Dedifferentiated amniotic fluid mesenchymal stem cell (primary cell): ENCODE data around the gene MAG.

ENCODE experiments used
- DNase-seq: peaks from one replicate; pipeline ENCODE4 v3.0.0-alpha.2; 2016; ENCODE audit errors: extremely low spot score

MAG gene

DNA sequence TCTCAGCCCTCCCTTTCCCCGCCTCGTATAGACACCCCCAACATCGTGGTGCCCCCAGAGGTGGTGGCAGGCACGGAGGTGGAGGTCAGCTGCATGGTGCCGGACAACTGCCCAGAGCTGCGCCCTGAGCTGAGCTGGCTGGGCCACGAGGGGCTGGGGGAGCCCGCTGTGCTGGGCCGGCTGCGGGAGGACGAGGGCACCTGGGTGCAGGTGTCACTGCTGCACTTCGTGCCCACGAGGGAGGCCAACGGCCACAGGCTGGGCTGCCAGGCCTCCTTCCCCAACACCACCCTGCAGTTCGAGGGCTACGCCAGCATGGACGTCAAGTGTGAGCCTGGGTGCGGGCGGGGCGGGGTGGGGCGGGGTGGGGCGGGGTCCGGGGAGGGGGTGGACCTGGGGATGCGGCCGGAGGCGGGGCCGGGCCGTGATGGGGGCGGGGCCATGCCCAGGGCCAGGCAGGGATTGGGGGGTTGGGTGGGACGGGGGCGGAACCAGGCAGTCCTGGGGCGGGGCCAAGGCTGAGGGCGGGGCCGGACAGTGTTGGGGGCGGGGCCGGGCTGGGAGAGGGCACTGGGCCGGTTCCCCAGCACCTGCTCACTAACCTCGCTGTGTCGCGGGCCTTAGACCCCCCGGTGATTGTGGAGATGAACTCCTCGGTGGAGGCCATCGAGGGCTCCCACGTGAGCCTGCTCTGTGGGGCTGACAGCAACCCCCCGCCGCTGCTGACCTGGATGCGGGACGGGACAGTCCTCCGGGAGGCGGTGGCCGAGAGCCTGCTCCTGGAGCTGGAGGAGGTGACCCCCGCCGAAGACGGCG, 7.8 kb downstream of the MAG start:
- no peak for DNase-seq

DNA sequence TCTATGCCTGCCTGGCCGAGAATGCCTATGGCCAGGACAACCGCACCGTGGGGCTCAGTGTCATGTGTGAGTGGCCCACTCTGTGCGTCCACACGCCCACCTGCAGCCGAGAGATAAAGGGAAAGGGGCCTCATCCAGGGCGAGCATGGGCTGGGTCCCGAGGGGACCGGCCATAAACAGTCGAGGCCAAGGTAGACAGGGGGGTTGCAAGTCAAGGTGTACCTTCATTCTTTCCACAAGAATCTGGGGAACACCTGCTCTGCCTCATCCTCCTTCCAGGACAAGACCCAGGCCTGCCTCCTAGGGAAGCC, 8.3 kb downstream of the MAG start:
- DNase-seq, result no peak

DNA sequence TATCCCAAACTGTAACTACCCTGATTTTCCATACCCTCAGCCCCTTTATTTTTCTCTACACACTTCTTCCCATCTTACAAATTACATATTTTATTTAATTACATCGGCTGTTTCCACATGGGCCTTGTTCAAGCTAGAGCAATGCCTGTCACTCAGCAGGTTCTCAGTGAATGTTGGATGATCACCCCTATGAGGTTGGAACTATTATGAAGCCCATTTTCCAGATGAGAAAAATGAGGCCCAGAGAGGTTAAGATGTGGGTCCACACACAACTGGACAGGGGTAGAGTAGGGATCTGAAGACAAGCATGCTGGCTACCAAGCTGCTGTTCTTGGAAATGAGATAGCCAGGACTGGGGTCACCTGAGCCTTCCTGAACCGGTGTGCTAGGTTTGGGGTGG, 10.0 kb downstream of the MAG start:
- no peak for DNase-seq

DNA sequence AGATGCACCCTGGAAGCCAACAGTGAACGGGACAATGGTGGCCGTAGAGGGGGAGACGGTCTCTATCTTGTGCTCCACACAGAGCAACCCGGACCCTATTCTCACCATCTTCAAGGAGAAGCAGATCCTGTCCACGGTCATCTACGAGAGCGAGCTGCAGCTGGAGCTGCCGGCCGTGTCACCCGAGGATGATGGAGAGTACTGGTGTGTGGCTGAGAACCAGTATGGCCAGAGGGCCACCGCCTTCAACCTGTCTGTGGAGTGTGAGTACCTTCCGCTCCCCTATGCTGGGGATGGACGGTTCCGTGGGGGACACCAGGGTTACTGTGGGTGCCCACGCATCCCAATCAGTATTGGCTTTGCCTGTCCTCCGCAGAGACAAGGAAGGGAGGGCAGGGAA, 10.5 kb downstream of the MAG start:
- DNase-seq, result no peak

DNA sequence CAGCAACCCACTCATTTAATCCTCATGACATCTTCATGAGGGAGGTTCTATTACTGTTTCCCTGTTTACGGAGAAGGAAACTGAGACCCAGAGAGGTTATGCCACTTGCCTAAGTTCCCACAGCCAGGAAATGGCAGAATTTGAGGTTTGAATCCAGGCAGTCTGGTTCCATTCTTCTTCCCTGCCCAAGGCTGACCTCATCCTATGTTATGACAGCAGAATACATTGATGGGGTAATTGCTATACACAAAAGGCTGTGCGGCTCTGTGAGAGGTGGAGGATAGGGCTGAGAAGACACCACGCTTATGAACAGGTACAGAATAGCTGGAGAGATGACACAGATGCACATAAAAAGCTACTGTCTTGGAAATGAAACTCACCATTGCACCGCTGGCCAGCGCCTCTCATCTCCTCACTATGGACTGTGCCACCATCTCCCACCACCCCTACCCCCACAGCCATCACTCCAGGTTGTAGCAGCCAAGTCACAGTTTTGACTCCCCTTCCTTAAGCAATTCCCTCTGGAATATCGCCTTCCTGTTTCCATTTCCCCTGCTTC, 11.5 kb downstream of the MAG start:
- DNase-seq, result no peak

DNA sequence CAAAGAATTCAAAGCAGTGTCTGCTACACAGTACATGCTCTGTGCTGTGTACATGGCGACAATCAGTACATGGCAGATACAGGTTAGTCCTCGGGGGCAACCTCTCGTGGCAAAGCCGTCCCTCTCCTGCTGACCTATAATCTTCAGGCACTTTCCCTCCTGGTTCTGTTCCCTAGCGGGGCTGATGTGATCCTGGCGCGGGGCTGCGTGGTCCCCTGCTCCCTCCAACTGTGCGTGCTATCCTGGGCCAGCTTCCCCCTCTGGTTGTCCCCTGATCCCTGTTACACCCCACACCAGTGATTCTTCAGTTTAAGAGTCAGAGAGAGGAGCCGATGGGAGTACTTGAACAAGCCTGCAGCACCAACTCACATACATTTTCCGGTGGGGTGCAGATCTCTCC, 12.1 kb downstream of the MAG start:
- no peak for DNase-seq

DNA sequence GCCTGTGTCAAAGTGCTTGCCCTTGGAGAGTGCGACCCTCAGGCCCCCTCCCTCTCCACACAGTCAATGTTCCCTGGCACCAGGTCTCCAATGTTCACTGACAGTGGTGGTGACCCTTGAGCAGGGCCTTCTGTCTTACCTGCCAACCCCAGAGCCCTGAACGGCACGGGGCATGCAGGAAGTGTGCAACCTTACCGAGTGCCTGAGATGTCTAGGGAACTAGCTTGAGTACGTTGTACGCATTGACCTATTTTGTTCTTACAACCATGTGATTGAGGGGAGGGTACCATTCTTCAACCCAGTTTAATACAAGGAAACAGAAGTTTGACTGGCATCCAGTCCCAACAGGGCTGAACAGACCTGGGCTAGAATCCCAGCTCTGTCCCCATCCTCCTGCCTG, 13.2 kb downstream of the MAG start:
- no peak for DNase-seq

DNA sequence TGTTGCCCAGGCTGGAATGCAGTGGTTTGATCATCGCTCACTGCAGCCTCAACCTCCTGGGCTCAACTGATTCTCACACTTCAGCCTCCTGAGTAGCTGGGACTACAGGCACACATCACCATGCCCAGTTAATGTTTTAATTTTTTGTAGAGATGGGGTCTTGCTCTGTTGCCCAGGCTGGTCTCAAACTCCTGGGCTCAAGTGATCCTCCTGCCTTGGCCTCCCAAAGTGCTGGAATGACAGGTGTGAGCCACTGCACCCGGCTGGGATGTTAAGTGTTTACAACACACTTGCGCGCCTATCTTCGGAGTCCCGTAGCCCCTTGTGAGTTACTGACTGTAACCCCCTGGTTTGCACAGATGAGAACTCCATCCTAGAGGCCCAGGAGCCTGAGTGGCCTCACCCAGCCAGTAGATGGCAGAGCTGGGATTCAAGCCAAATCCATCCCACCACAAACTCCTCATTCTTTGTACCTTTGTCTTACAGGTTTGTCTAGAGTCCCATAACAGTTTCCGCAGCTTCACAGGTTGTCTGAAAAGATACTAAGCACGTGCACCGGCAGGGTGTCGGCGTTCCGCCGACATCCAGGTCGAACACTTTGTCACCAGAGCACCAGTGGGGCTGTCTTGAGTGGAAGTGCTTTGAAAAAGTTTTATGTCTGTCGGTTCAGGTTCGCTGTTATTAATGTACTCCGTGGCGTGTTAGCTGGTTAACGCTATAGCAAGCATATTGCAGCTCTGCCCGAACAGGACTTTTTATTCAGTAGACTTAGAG, 14.7 kb downstream of the MAG start:
- DNase-seq, result no peak

DNA sequence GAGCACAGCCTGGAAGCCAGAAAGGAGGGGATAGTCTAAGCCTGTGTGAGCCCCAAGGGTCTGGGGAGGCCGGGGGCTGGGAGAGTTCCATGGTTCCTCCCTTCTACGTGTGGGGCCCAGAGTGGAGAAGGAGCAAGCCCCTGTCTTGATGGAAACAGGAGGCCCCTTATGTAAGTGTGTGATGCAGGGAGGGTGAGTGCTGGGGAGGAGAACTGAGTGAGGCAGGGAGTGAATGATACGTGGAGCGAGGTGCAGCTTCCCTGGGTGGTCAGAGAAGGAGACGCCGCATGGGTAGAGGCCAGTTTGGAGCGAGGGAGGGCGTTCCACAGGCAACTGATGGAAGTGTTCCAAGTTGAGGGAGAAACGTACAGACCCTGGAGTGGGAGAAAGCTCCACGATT, 16.0 kb downstream of the MAG start:
- DNase-seq, result no peak

DNA sequence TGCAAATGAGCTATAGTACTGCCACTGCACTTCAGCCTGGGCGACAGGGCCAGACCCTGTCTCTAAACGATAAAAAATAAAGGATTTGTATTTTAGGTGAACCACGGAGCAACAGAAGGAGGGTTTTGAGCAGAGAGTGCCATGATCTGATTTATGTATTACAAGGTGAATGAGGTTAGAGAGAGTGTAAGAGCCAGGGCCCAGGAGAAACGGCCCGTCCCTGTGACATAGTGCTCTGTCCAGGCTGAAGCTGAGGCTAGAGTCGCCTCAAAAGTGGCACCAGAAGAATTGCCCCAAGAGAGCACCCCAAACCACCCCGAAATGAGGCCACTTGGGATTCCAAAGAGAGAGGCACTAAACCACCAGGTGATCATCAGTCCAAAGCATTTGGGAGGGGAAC, 16.9 kb downstream of the MAG start:
- DNase-seq, result no peak

DNA sequence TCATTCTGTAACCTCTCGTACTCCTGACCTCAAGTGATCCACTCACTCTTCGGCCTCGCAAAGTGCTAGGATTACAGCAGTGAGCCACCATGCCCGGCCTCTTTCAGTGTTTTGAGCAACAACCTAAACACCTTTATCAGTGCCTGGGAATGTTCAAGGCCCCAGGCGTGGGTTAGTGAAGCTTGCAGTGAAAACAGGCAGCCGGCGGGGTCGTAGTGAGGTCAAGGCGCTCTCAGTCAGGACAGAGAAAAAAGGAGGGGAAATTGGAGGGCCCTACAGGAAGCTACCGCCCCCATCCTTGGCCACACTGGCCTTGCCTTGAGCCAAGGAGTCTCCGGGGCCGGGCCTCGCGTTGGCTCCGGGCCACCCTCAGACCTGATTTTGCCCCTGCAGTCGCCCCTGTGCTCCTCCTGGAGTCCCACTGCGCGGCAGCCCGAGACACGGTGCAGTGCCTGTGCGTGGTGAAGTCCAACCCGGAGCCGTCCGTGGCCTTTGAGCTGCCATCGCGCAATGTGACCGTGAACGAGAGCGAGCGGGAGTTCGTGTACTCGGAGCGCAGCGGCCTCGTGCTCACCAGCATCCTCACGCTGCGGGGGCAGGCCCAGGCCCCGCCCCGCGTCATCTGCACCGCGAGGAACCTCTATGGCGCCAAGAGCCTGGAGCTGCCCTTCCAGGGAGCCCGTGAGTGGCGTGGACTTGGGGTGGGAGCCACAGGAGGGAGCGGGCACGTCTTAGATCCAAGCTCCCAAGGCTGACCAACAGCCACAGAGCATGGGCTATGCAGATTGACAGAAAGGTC, 17.7 kb downstream of the MAG start:
- no peak for DNase-seq

DNA sequence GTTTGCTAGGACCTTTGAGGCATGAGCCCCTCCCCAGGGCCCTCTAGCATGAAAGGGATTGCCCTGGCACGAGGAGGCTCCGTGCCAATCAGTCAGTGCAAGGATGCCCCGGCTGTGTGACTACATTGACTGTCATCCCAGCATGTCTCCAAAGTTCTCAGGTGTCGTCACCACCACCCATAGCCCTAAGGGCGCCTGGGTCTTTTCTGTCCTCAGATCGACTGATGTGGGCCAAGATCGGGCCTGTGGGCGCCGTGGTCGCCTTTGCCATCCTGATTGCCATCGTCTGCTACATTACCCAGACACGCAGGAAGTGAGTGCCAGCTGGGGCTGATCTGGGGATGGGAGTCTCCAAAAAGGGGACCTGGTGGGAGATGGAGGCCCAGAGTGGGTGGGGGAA, 18.4 kb downstream of the MAG start:
- no peak for DNase-seq

DNA sequence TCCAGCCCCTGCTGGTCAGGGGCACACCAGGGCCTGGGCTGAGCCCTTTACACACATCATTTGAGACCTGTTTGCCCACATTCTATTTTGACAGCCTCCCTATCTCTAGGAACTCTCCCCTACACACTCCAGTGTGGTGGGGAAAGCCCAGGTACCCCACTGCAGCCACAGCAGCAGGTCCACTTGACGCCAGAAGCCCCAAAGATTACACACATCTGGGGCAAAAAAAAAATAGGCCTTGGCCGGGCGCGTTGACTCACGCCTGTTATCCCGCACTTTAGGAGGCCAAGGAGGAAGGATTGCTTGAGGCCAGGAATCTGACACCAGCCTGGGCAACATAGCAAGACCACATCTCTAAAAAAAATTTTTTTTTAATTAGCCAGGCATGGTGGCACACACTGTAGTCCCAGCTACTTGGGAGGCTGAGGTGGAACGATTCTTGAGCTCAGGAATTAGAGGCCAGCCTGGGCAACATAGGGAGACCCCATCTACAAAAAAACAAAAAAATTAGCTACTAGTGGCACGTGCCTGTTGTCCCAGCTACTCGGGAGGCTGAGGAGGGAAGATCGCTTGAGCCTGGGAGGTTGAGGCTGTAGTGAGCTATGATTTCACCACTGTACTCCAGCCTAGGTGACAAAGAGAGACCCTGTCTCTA, 19.0 kb downstream of the MAG start:
- no peak for DNase-seq

DNA sequence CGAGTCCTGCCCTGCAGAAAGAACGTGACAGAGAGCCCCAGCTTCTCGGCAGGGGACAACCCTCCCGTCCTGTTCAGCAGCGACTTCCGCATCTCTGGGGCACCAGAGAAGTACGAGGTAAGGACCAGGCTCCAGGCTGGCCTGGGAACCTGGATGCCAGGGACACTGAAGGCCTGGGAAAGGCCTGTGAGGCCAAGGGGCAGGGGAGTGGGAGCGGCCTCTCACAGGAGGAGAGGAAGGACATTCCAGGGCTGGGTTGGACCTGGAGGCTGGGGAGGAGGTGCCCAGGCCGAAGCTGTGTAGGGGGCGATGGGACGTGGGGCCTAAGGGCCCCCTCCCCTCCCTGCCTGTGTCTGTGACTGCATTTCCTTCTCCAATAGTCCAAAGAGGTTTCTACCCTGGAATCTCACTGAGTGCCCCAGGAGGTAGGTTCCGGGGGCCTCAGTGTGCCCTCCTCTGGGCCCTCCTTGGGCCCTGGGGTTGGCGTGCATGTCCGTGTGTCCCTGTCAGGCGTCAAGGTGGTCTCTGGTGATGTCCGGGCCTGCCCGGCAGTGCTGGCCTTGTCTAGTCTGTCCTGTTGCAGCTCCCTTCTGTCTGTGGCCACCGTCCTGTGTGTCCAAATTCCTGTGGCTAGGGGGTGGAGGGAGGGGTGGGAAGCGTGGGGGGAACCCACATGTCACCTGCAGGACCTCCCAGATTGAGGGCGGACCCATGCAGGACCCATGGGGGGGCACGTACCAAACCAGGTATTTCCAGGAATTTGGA, 20.1 kb downstream of the MAG start:
- no peak for DNase-seq

DNA sequence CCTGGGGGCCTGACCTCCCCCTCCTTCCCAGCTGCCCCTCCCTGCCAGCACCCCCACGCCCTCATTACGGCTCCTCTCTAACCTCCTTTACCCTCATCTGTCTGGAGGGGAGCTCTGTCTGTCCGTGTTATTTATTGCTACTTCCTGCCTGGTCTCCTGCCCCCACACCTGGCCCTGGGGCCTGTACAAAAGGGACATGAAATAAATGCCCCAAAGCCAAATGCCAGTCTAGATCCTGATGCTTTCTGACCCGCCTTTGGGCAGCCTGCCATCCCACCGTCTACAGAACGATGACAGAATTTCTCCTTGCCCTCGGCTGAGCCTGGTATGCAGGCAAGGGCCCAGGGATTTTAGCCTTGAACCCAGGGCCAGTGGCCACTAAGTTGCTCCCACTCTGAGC, 21.6 kb downstream of the MAG start:
- no peak for DNase-seq

DNA sequence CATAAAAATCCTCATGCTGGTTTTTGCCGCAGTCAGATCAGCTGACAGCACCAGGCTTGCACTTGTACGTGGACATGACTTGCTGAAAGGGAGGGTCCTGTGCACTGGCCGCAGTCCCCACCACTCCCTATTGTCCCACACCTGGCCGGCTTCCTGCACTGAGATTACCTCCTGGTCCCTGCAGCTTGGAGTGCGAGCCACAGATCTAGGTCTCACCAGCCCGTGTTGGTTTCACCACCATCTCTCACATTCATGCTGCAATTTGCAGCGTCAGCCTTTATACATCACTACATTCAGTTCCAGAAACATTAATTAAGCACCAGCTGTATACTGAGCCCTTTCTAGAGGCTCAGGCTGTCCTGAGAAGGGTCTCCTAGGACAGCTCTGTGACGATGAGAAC, 22.1 kb downstream of the MAG start:
- no peak for DNase-seq

DNA sequence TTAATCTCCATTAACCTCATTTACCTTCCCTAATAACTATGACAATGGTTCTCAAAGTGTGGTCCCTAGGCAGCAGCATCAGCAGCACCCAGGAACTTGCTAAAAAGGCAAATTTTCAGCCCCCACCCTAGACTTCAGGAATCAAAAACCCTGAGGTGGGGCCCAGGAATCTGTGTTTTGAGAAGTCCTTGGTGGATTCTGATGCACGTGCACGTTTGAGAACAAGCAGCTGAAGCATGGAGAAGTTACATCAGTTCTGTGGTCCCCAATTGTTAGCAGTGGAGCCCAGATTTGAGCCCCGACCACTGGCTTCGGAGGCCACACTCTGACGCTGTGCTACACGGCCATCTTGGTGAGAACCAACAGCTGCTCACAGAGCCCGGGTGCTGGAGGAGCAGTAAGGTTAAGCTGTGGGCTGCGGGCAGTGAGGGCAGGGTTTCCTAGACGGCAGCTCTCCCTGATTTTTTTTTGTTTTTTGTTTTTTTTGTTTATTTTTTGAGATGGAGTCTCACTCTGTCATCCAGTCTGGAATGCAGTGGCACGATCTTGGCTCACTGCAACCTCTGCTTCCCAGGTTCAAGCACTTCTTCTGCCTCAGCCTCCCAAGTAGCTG, 23.0 kb downstream of the MAG start:
- DNase-seq, result no peak

DNA sequence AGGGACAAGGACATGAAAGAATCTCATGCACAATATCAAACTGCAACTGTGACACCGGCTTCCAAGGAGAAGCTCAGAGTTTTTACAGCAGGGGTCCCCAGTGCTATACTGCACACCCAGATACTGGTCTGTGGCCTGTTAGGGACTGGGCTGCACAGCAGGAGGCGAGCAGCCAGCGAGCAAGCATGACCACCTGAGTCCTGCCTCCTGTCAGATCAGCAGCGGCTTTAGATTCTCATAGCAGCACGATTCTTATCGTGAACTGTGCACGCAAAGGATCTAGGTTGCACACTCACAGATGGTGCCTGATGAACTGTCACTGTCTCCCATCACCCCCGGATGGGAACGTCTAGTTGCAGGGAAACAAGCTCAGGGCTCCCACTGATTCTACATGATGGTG, 23.9 kb downstream of the MAG start:
- no peak for DNase-seq

DNA sequence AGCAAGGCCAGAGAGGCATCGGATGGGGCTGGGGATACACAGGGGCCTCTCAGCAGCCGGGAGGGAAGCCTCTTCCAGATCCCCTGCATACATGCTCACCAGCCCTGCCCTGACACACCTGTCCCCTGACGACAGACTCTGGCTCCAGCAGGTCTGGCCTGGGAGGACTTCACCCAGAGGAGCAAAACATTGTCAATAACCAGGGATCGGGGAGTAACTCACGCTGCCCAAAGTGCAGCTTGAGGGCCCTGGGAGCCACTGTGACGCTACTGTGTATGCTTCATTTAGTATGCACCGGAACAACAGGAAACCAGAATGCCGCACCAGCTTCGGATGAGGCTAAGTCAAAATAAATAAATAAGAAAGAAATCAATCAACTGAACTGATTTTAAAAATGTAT, 24.6 kb downstream of the MAG start:
- DNase-seq, result no peak

DNA sequence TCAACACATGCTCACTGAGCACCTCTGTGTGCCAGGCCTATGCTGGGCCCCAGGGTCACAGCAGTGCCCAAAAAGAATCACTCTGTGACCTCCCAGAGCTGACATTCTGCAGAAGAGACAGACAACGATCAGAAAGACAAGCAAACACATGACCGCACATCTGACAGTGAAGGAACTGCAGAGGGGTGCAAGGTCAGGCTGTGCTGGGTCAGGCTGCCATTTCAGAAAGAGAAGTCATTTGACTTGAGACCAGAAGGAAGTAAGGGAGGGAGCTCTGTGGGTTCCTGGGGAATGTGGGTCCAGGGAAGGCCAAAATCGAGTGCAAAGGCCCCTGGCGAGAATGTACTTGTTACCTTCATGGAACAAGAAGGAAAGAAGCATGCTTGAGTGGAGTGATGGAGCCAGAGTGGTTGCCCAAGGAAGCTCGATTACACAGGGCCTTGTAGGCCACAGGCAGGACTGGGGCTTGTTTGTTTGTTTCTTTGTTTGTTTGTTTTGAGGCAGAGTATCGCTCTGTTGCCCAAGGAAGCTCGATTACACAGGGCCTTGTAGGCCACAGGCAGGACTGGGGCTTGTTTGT, 25.6 kb downstream of the MAG start:
- no peak for DNase-seq
